Fibroblast of villous mesenchyme (primary cell): ENCODE results near the gene FRMD7. TPM values are rescaled to one million over a fixed set of nuclear protein-coding genes. Genes with fewer than 3 reads are reported as not detected.
"Not testable (repeated sequence)": the region's sequence is repeated elsewhere in the genome, so short reads cannot be mapped to it uniquely, and the experiment has no call there.

Experiments used
- DNase-seq: peaks from one replicate; pipeline ENCODE4 v3.0.0-alpha.2; 2010; ENCODE audit warnings: low read depth
- H3K4me3 ChIP-seq: 2 replicates; pipeline ENCODE4 v1.5.1; 2011; ENCODE audit warnings: low read depth, mild to moderate bottlenecking, low read length
- CTCF ChIP-seq: IDR thresholded peaks from 2 replicates; pipeline ENCODE4 v1.5.1; 2012; ENCODE audit warnings: low read depth, mild to moderate bottlenecking, low read length; ENCODE audit not compliant: insufficient read depth
- total RNA-seq: library from RNA; depleted of rRNA; stranded (reverse); fragments of >200 nt; gene quantifications from 2 replicates; pipeline ENCODE4 v1.2.3, GENCODE V29; 2012

The FRMD7 gene
- not detected in 2 replicates for total RNA-seq

- TF ChIP-seq CTCF = no peak
- no peak within 1 kb of the TSS for H3K4me3 ChIP-seq
- DNase-seq = no peak
These were observed at the start of gene FRMD7 for GRCh38 chrX:132127743-132128142. FRMD7 (minus strand) TSS chrX:132128020; CDS start chrX:132127844, 176 bp downstream.

- no peak for TF ChIP-seq CTCF
- DNase-seq = no peak
- H3K4me3 ChIP-seq = no peak overlapping the region
These were observed 45.8 kb upstream of the FRMD7 start for GRCh38 chrX:132173647-132174046.

GRCh38 chrX:132171881-132172280 is 44.1 kb upstream of the FRMD7 start:
- no peak overlapping the region for H3K4me3 ChIP-seq
- no peak for TF ChIP-seq CTCF
- no peak for DNase-seq

- no peak overlapping the region for H3K4me3 ChIP-seq
- no peak for TF ChIP-seq CTCF
- DNase-seq = no peak
These were observed 43.7 kb upstream of the FRMD7 start for GRCh38 chrX:132171478-132171877.

GRCh38 chrX:132169554-132169953 is 41.7 kb upstream of the FRMD7 start:
- no peak overlapping the region for H3K4me3 ChIP-seq
- TF ChIP-seq CTCF = no peak
- no peak for DNase-seq

- no peak for TF ChIP-seq CTCF
- no peak for DNase-seq
- no peak overlapping the region for H3K4me3 ChIP-seq
These were observed 37.8 kb upstream of the FRMD7 start for GRCh38 chrX:132165651-132166050.

GRCh38 chrX:132165005-132165404 is 37.2 kb upstream of the FRMD7 start:
- no peak overlapping the region for H3K4me3 ChIP-seq
- no peak for DNase-seq
- no peak for TF ChIP-seq CTCF

GRCh38 chrX:132163094-132163493 is 35.3 kb upstream of the FRMD7 start:
- DNase-seq, H3K4me3 ChIP-seq: not testable (repeated sequence)
